ENCODE results near the gene ARF3.
A peak's percentile ranks its signal among the peaks of the same experiment; 100 is the strongest.
"Not testable (repeated sequence)": the region's sequence is repeated elsewhere in the genome, so short reads cannot be mapped to it uniquely, and the experiment has no call there.

ARF3 gene

GRCh38 chr12:48936379-48936979 is 20.8 kb downstream of the ARF3 start:
- Histone ChIP-seq H3K27ac (peak overlapping the region in 1 of 21 experiments; percentile 8), H3K4me3 (no peak overlapping the region)

GRCh38 chr12:48934312-48934706 is 23.0 kb downstream of the ARF3 start:
- H3K27ac ChIP-seq: peak overlapping the region in 3 of 21 experiments; percentile 15 to 73 (median 68)
- H3K4me3 ChIP-seq: no peak overlapping the region

DNA sequence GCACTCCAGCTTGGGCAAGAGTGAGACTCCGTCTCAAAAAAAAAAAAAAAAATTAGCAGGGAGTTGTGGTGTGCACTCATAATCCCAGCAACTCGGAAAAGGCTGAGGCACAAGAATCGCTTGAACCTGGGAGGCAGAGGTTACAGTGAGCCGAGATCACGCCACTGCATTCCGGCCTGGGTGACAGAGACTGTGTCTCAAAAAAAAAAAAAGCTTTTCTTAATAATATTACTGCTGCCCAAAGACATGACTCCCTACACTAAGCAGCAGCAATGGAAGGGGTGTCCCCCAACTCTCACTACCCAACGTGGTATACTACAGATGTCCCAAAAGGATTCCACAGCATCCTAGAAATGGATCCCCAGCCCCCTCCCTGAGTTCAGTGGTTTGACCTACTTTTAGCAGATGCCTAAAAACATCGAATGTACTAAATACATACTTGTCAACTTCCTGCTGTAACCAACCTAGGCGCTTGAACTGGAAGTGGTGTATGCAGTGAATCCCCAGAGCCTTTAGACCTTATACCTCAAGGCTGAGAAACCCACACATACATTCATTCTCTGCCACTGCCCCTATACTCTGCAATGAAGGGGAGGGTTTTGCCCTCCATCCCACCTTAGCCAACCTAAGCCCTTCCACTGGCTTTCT is 23.5 kb downstream of the ARF3 start:
- H3K4me3 ChIP-seq: no peak overlapping the region
- H3K27ac ChIP-seq: peak overlapping the region in 3 of 21 experiments; percentile 15 to 73 (median 68)

DNA sequence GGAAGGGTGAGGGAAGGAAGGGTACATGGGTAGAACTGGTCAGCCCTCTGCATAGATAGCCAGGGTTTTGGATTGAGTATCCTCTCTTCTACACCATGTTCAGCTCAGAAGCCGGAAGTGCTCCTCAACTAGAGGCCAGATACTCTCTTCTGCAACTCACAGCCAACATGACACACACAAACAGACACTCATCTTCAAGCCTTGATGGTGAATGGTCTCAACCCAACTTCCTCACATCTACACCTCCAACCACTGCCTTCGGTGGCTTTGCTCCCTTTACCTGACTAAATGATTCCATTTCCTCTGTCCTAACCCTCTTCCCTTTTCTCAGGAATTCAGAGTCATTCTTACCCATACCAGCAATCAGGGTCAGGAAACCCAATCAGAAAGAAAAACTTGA is 24.4 kb downstream of the ARF3 start:
- peak overlapping the region in 3 of 21 experiments; percentile 13 to 52 (median 49) for H3K27ac ChIP-seq

DNA sequence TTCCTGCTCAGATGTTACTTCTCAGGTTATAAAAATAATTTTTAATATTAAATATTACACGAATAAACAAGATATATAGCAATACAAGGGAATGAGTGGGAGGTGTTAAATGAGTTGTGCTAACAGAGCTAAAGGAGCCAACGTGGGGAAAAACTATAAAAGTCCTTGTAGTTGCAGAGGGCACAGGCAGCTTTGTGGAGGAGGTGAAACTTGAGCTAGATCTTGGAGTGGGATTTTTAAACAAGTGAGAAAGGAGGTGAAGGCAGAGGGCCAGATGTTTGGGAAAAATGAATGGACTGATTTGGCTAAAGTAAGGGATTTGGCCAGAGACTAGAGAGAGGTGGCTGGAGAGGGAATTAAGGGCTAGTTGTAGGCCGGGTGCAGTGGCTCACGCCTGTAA is 26.8 kb downstream of the ARF3 start:
- no peak overlapping the region for H3K27ac ChIP-seq
- H3K4me3 ChIP-seq: no peak overlapping the region

More for the DNA sequence above, 24.4 kb downstream of the ARF3 start:
- H3K4me3 ChIP-seq: no peak overlapping the region

GRCh38 chr12:48929551-48929950 is 27.7 kb downstream of the ARF3 start:
- H3K27ac ChIP-seq: no peak overlapping the region
- no peak overlapping the region for H3K4me3 ChIP-seq

DNA sequence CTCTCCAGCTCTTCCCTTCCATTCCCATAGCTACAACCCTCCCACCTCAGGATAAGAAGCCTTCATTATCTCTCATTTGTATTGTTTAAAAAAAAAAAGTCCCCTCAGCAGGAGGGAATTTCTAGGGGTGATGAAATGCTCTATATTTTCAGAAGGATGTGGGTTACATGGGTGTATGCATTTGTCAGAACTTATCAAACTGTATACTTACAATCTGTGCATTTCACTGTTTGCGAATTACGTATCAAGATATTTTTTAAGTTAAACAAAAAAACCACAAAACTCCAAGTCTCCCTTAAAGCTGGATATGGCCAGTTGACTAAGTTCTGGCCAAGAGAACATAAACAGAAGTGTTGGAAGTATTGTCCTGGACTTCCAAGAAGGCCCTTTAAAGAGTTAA is 30.0 kb downstream of the ARF3 start:
- Histone ChIP-seq H3K27ac (no peak overlapping the region), H3K4me3 (no peak overlapping the region)

DNA sequence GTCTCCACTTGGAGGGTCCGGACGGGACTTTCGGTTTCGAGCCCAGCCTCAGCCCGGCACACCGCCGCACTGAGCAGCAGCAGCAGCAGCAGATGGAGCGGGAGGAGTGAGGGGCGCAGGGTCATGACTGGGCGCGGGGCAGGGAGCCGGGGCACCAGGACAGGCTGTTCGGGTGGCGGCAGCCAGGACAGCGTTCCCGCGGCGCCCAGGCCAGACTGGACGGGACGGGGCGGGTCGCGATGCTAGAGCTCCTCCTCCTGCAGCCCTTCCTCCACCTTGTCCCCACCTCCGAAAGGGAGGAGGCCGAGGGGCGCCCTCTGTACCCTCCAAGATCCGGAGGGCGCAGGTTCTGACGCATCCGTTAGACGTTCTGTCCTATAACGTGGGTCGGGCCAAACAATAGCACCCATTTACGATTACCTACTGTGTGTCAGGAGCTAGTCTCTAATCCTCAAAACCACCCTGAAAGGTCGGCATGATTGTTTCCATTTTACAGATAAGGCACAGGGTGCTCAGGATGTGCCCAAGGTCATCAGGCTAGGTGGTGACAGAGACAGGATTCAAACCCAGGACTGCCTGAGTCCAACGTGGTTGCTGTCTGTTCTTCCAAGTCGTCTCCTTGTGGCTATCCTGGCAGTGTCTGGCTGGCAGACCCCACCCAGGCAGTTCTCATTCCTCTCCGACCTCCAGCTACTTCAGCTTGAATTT is 31.8 kb downstream of the ARF3 start, which contains the start of gene FKBP11:
Gene FKBP11 (minus strand): TSS at position 189 of the 708 bp plus-strand sequence. CDS start 64 bp downstream, at position 125.
- Histone ChIP-seq H3K4me3 (peak within 1 kb of the TSS; percentile 64 to 93 (median 82)), H3K27ac (peak within 1 kb of the TSS; percentile 20 to 94 (median 82))

- Histone ChIP-seq H3K4me3 (peak overlapping the region; percentile 64 to 93 (median 82)), H3K27ac (peak overlapping the region; percentile 20 to 94 (median 82))
These were observed 32.5 kb downstream of the ARF3 start for GRCh38 chr12:48924617-48925303.

DNA sequence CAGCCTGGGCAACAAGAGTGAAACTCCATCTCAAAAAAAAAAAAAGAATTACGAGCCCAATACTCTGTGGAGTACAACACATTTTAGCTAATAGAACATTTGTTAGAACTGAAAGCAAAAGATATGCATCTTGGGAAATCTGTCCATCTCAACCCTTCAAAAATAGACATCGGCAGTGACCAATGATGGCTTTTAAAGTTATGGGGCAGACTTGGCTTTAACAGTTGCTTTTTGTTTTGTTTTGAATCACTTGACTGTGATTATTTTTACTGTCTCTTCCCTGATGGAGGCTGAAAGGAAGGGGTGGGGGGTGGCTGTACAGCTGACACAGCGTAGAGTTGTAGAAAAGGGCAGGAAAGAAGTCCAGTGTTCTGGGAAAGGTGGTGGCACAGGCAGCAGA is 34.2 kb downstream of the ARF3 start:
- H3K27ac ChIP-seq: no peak overlapping the region
- H3K4me3 ChIP-seq: no peak overlapping the region

DNA sequence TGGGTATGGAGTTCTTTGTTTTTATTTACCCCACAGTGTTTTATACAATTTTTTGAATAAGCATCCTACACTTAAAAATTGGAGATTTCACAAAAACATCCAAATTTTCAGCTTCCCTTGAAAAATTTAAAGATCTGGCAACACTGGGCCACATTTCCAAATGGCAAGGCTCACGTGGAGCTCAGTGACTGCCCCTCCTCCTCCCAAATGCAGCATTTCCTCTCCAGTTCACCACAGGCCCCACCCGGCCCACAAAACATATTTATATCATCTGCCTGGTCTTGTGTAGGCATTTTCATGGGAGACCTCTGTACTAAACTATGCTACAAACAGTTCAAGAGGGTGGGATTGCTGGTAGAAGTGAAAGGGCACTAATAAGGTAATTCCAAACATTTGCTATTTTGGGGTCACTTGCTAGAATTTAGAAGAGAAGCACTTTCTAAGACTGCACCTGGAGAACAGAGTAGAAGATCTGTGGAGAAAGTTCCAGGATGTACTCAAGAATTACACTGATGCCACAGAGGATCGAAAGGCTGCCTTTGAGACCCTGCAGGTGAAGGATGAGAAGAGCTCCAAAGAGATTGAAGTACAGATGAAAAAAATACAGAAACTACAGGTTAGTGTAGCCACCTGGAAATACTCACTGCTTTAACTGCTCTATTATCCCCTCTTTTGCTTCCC is 39.3 kb downstream of the ARF3 start:
- H3K27ac ChIP-seq: peak overlapping the region in 8 of 21 experiments; percentile 6 to 82 (median 39)
- H3K4me3 ChIP-seq: no peak overlapping the region

DNA sequence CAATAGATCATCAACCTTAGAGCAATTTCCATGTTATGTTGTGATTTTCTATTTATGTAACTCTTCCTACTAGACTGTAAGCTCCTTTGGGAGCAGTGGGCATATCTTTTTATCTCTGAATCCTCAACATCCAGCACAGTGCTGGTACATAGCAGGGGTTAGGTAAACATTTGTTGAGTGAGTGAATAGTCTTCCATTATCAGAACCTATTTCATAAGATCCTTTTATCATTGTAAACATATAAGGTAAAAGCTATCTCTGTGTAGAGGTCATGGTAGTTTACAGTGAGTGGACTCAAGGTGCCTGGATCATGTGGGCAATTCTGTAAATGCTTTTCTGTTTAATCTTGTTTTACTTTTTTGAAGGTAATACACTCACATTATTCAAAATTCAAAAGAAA is 47.1 kb downstream of the ARF3 start:
- Histone ChIP-seq H3K27ac (no peak overlapping the region), H3K4me3 (no peak overlapping the region)

DNA sequence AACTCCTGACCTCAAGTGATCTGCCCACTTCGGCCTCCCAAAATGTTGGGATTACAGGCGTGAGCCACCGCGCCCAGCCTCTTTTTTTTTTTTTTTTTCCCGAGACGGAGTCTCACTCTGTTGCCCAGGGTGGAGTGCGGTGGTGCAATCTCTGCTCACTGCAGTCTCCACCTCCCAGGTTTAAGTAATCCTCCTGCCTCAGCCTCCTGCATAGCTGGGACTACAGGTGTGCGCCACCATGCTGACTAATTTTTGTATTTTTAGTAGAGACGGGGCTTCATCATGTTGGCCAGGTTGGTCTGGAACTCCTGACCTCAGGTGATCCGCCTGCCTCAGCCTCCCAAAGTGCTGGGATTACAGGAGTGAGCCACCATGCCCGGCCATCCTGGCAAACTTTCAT is 47.6 kb downstream of the ARF3 start:
- not testable (repeated sequence) for H3K27ac ChIP-seq, H3K4me3 ChIP-seq

DNA sequence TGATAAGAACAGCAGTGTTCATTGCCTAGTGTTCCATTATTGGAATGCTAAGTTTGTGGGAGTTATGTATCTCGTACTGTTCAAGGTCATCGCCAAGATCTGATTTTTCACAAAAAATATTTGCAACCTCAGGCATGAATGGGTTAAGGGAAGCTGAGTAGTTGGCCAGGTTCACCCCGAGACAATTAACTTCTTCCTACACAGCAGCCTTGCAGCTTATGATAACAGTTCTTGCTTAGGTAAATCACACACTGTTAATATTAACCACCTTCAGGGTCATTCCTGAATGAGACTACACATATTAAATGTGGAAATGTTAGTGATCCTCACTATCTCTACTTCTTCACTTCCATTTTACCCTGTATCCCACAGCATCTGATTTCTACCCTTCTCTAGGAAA is 50.0 kb downstream of the ARF3 start:
- Histone ChIP-seq H3K27ac (no peak overlapping the region), H3K4me3 (no peak overlapping the region)

DNA sequence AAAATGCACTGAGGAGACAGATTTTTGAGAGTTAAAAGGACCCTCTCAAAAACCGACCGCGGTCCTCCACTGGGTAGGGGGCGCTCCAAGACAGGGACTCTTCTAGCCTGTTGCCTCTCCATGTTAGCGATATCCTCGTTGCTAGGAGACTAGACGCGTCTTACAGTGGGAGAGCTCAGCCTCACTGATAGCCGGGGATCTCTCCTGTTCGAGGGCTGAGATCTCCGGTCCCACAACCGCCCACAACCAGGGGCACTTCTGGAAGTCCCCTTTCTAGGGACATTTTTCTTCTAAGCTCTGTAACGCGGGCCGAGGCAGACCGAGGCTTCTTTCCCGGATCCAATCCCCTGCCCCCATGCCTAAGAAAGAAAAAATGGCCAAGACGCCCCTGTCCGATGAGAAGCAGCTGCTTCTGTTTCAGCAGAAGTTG is 53.3 kb downstream of the ARF3 start:
- Histone ChIP-seq H3K4me3 (peak overlapping the region in 5 of 7 experiments; percentile 3 to 42 (median 20)), H3K27ac (peak overlapping the region in 2 of 21 experiments; percentile 25 to 32)

- peak overlapping the region in 1 of 7 experiments; percentile 42 for H3K4me3 ChIP-seq
- H3K27ac ChIP-seq: no peak overlapping the region
These were observed 53.8 kb downstream of the ARF3 start for GRCh38 chr12:48903363-48903981.

DNA sequence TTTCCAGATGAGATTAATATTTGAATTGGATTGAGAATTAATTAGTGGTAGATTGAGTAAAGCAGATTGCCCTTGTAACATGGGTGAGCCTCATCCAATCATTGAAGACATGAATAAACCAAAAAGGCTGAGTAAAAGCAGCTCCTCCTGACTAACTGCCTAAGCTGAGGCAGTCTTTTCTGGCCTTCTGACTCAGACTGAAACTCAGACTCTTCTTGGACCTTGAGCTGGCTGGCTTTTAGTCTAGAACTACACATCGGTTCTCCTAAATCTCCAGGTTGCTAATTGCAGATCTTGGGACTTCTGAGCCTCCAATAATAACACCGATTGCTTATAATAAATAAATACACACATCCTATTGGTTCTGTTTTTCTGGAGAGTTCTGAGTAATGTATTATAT is 56.0 kb downstream of the ARF3 start:
- Histone ChIP-seq H3K27ac (no peak overlapping the region), H3K4me3 (no peak overlapping the region)

GRCh38 chr12:48899651-48900050 is 57.6 kb downstream of the ARF3 start:
- no peak overlapping the region for H3K4me3 ChIP-seq

GRCh38 chr12:48894271-48894670 is 63.0 kb downstream of the ARF3 start:
- no peak overlapping the region for H3K4me3 ChIP-seq
- no peak overlapping the region for H3K27ac ChIP-seq

More at GRCh38 chr12:48899651-48900050, 57.6 kb downstream of the ARF3 start:
- H3K27ac ChIP-seq: no peak overlapping the region
